NCI-H187 treated with DMSO at 0.1 percent for 48 hours (cell line): ENCODE data around the gene SGK1.
A peak's percentile ranks its signal among the peaks of the same experiment; 100 is the strongest.
"Not testable (repeated sequence)": the region's sequence is repeated elsewhere in the genome, so short reads cannot be mapped to it uniquely, and the experiment has no call there.

ENCODE experiments used
- DNase-seq: peaks from one replicate; lab custom pipeline; 2025; lab: John Stamatoyannopoulos, UW

The SGK1 gene

DNA sequence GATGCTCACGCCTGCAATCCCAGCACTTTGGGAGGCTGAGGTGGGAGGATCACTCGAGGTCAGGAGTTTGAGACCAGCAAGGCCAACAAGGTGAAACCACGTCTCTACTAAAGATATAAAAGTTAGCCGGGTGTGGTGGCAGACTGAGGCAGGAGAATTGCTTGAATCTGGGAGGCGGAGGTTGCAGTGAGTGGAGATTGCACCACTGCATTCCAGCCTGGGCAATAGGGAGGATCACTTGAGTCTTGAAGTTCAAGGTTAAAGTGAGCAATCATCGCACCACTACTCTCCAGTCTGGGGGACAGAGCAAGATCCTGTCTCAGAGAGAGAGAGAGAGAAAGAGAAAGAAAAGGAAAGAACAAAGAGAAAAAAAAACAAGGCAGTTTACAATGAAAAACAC is 13.5 kb downstream of the SGK1 start:
- DNase-seq, result not testable (repeated sequence)

DNA sequence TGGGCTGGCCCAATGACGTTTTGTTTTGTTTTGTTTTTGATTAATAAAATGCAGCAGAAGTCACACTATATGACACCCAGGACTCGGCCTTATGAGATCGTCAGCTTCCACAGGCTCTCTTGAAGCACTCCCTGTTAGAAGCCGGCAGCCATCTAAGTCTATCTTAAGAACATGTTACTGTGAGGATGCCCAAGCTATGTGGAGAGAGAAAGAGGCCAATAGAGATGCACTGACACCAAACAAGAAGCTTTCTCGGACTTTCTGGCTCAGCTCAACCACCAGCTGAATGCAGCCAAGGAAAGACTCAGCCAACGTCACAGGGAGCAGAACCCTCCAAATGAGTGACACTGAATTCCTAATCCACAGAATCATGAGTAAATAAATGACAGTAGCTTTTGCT is 14.0 kb downstream of the SGK1 start:
- DNase-seq, result no peak

DNA sequence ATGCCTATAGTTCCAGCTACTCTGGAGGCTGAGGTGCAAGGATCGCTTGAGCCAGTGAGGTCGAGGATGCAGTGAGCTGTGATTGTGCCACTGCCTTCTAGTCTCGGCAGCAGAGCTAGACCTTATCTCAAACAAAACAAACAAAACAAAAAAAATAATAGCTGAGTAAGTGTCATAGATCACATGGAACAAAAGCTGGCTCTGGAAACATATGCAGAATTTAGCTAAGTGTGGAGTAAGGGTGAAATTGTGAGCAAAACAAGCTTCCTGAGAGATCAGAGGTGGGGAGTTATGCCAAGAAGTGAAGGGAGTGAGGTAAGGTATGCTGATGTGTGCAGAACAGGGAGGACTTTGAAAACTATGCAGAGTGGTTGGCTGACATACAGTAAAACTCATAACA is 18.7 kb downstream of the SGK1 start:
- no peak for DNase-seq

DNA sequence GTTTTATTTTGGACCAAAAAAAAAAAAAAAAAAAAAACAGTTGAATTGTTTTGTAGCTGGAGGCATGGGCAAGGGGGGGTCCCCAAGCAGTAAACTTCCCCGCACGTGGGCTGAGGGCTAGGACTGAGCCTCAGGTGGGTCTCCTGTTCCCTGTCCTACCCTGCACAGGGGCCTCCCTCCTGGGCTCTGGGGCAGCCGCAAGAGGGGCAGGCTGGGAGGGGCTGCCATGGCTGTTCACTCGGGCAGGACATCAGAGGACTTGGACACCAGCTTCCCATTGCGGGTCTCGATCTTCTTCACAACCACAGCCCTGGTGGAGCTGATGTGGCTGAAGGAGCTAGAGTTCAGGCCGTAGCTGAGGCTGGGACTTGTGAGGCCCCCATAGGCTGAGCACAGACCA is 21.1 kb downstream of the SGK1 start:
- DNase-seq, result no peak

- no peak for DNase-seq
Measured at GRCh38 chr6:134295953-134296553, 21.9 kb downstream of the SGK1 start.

GRCh38 chr6:134293659-134294161 is 24.2 kb downstream of the SGK1 start:
- no peak for DNase-seq

DNA sequence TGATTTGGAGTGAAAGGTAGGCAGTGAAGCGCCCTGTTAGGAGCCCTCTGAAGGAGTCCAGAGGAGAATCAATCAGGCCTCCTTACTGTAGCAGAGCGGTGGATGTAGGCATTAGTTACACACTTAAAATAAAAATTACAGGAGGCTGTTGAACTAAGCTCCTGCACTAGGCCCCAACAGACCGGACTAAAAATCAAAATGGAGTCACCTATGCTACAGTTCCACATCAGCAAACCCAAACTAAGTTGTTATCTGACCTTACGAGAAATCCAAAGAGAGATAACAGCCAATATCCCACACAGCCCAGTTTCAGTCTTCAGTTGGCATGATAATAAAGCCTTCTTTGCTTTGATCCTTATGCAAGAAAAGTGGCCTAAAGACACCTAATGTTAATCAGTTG is 26.8 kb downstream of the SGK1 start:
- no peak for DNase-seq

DNA sequence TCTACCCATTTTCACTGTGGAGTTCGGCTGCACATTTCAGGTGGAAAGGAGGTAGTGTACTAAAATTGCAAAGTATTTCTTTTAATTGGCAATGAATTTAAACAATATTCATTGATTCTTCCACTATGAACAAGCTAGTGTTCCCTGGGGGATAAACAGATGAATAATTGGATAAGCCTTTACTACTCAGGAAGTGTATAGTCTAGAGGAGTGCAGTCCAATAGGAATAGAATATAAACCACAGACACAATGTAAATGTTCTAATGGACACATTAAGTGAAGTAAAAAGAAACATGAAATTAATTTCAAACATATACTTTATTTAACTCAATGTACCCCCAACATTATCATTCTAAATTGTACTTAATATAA is 28.7 kb downstream of the SGK1 start:
- no peak for DNase-seq

DNA sequence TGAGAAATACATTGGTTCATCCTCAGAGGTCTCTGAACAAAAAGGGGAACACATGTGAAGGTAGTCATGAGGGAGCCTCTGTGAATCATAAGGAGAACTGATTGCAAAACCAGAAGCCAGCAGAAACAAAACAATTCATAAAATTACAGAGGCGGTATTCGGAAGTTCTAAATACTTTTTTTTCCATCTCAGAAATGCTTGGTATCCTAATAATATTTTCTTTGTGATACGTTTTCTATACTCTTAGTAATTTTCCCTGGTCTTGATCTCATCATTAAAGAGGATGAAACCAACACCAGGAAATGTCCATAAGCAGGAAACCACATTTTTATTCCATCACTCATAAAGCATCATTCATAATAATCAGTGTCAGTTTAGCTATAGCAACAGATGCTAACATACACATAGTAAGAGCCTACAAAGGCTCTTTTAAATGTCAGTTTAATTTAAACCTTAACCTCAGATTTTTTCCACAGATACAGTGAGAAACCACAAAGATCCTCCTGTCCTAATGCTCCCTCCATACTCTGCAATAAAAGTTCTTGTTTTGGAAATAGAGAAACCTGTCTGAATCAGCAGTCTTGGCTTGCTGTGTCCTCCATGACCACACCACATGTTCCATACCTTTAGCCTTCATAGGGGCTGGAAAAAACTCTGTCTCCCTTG is 29.2 kb downstream of the SGK1 start:
- no peak for DNase-seq

DNA sequence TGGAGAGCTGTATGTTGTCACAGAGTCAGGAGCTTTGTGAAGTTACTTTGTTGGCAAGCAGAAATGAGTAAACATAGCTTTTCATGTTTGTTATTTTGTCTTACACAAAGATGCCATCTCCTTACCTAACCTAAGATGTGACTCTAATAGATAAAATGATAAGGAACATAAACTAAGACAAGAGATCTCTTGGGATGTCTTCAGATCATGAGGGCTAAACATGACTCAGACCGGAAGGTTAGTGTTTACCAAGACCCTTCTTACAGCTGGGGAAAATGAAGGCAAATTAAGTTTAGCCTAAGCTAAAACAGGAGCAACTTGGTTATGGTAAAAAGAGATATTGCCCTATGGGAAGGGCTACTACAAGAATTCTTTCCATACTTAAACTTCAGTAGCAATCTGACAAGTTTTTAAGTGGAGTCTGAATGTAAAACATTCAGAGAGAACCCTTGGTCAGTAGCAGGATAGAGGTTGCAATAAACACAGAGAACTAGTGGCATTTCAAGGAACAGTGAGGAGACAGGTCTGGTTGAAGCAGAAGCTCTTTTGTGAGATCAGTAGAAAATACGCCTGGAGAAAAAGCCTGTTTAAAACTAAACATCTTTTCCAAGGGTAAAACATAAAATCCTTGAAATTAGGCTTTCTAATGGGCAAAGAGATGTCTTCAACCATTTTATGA is 29.9 kb downstream of the SGK1 start:
- DNase-seq, result no peak

- no peak for DNase-seq
Measured at GRCh38 chr6:134282816-134283215, 35.1 kb downstream of the SGK1 start.

DNA sequence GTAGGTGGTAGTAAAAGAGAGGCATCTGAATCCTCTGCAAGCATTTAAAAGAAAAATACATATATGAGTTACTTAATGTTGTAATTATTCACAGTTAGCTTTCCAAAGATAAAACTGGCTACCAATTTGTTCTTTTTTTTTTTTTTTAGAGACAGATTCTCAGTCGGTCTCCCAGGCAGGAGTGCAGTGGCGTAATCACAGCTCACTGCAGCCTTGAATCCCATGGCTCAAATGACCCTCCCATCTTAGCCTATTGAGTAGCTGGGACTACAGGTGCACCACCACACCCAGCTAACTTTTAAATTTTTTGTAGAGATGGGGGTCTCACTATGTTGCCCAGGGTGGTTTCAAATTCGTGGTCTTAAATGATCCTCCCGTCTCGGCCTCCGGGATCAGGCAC is 36.5 kb downstream of the SGK1 start:
- DNase-seq, result no peak

DNA sequence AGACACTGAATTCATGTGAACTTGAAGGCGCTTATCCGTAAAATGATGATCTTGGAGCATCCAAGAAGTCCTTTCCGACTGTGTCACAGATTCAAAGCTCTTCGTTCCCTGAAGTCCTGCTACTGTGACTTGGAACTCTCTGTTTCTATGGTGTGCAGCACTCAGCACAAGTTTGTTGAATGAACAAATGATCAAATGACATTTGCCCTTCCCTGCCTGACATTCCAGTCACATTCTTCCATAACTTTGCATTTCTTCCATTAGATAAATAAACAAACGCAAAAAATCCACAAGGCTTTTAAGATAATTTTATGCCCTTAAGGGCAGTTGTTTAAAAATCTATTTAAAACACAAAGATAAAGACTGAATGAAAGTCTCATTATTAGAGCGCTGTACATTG is 39.9 kb downstream of the SGK1 start:
- no peak for DNase-seq

GRCh38 chr6:134276891-134277377 is 41.0 kb downstream of the SGK1 start:
- DNase-seq, result not testable (repeated sequence)

- no peak for DNase-seq
Measured at GRCh38 chr6:134272374-134272773, 45.5 kb downstream of the SGK1 start.

DNA sequence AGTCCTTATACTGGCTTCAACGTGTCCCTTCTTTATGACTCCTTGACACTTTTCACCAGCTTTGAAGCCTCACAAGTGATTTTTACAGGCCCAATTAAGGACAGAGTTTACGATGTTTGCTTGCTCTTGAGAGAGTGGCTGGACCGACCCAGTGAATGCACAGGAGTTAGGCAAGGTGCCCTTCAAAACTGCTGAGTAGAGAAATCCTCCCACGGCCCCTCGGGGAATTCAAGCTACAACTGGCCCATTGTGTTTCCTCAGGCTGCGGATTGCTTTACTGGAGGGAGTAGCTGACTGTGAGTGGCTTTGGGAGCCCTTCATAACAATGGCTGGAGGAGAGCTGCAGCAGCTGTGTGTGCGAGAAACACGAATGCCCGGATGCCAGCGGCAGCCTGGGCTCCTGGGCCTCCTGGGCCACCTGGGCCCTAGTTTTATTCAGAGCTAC is 50.0 kb downstream of the SGK1 start:
- peak; percentile 93 for DNase-seq

DNA sequence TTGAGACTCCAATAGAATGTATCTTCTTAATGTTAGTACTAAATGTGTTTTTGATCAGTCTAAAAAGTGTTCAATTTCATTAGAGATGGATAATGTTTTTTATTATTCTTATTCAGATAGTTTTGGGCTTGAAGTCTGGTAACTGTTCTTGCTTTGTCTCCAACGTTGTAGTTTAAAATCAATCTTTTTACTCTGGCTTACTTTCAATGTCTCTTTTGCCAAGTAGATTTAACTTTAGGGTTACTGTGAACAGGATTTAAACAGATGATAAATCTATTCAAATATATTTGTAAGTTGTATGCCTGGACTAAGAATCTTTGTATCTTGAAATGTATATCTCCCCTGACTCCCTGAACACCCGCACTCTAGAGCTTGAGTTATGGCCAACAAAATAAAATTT is 51.1 kb downstream of the SGK1 start:
- no peak for DNase-seq

DNA sequence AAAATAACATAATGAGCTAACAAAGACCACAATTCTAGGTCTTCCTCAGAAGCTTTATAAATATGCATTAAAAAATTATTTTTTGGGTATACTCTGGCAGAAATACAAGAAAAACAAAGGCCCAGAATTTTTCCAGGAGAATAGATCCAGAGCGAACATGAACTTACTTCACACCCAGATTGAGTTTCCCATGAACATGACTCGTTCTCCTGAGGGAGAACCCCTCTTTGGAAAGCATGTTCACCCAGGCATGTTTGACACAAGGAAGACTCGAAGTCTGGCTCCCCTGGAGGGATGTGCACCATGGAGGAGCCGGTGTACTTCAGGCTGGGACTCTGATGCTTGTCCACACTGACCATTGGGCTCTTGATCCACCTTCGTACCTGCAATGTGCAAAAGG is 56.1 kb downstream of the SGK1 start:
- no peak for DNase-seq

GRCh38 chr6:134258849-134259306 is 59.0 kb downstream of the SGK1 start:
- no peak for DNase-seq

DNA sequence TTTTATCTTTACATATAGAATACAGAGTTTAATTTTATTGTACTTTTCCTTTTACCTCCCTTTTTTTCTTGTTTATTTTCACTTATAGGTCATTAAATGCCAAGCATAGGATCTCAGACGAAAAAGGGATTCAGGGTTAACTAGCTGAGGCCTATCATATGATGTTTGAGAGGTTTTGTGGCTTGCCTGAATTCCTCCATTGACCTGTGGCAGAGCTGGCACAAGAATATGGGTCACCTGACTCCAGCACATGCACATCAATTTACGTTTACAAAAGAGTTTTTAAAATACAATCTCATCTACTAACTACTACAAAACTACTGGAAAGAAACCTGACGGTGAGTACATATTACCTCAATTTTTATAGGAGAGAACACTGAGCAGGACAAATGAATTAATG is 60.4 kb downstream of the SGK1 start:
- DNase-seq, result no peak

DNA sequence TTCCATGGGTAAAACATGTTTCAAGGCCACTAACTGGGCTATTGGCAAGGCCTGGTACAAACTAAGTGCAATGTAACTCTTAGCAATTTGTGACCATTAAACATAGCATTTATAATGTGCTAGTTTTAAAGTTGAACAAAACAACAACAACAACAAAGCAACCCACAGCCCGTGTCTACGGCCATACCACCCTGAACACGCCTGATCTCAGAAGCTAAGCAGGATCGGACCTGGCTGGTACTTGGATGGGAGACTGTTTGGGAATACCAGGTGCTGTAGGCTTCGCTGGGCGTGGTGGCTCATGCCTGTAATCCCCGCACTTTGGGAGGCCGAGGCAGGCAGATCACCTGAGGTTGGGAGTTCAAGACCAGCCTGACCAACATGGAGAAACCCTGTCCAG is 61.0 kb downstream of the SGK1 start:
- DNase-seq, result no peak

- DNase-seq, result not testable (repeated sequence)
Measured at GRCh38 chr6:134255280-134255679, 62.6 kb downstream of the SGK1 start.

GRCh38 chr6:134254118-134254517 is 63.8 kb downstream of the SGK1 start:
- DNase-seq, result no peak
